Kasumi-1 (cell line): ENCODE measurements around the gene CORO2B.
"Not testable (repeated sequence)": the region's sequence is repeated elsewhere in the genome, so short reads cannot be mapped to it uniquely, and the experiment has no call there.

Experiments
- DNase-seq, 2 experiments: peaks; one replicate each; lab custom pipeline; 2025; lab: John Stamatoyannopoulos, UW

CORO2B gene

GRCh38 chr15:68730471-68730919, 151.7 kb downstream of the CORO2B start:
- DNase-seq = peak; percentile 69 to 75

- DNase-seq = no peak
Measured at GRCh38 chr15:68730976-68731897, 152.4 kb downstream of the CORO2B start.

DNA sequence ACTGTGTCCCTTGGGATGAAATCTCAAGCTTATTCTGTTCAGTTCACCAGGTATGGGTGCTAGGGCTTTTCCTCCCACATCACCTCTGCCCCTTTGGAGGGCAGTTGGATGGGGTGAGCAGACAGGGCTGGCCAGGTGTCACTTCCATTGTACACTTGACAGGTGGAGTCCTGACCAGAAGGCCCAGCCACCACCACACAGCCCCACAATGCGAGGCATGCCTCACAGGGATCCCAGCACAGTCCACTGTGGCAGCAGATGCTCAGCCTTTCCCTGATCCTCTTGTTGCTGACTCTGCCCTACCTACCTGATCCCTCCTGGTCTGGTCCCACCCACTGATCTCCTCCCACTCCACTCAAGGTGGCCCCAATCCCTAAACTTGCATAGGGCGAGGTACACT, 153.7 kb downstream of the CORO2B start:
- no peak for DNase-seq

DNA sequence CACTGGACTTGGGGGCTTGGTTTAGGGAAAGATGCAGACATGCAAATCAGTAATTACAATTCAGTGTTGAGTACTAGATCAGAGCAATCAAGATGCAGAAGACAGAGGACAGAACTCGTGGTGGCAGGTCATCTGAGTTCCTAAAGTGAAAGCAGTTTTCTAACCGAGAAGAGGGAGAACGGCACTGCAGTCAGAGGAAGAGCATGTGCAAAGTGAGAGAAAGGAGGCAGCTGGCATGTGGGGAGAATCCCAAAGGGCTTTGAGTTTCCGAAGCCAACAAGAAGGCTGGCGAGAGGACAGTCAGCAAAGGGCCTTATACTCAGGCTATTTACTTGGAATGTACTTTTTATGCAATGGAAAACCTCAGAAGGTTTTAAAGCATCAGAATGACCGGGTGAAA, 154.9 kb downstream of the CORO2B start:
- DNase-seq = no peak

GRCh38 chr15:68734352-68734751, 155.6 kb downstream of the CORO2B start:
- no peak for DNase-seq

- DNase-seq = no peak
Measured at GRCh38 chr15:68734881-68735280, 156.1 kb downstream of the CORO2B start.

DNA sequence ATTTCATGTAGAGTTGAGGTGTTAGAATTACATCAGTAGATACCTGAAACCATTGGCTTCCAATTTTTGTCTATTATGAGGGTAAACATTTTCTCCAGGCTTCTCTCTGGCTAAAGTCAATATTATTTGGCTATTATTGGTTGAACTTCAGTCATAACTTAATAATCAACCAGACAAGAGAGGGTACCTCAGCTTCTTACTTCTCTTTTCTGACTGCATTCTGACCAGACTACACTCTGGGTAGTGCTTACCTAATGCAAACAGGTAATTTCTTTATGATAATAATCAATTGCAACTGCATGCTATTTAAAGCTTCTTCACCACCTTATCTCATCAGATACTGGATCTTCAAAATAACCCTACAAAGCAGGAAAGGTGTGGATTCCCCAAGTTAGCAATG, 156.8 kb downstream of the CORO2B start:
- no peak for DNase-seq

GRCh38 chr15:68739390-68740080, 160.7 kb downstream of the CORO2B start:
- DNase-seq = no peak

DNA sequence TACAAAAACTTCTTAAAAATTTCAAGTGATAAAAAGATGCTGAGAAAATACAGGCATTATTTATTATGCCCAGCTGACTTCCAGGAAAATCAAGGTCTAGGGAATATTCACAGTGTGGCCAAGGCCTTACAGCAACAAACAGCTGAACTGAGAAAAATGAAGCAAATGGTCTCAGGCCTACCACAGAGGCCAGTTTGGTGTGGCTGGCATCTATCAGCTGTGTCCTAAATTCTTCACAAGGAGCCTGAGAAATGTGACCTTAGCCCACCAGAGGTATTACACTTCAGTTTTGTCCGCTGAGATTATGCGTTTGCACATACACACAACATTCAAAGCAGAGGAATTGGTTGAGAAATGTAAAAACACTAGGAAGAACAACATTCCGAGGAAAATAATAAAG, 164.5 kb downstream of the CORO2B start:
- no peak for DNase-seq

DNA sequence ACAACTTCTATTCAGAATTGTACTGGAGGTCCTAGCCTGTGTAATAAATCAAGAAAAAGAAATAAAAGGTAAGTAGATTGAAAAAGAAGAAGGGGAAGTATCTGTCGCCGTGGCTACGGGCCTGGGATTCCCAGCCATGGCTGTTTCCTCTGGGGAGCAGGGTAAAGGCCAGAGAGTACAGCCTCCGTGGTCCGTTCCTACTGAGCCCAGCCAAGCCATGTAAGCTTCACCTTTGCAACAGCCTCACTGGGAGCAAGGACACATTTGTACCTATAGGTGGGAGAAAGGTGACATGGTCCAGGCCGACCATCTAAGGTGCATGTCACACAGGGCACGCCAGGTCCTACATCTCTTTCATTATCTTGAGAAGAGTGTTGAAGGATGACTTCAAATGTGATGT, 170.6 kb downstream of the CORO2B start:
- DNase-seq = peak in 1 of 2 experiments; percentile 8

DNA sequence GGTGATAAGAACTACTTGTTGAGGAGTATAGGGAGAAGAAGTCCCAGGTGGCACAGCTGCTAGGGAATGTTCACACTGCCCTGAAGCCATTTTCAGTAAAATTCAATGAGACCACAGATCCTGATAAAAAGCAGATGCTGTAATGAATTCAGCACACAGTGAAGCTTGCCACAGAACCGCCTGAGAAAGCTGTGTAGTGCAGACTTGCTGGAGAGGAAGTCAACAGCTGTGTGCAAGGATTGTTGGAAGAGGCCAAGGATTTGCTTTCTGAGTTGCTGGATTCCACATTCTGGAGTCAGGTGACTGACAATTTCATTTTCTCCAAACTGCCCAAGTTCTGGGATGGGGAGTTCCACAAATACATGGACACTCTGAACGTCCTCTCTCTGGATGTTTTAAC, 171.0 kb downstream of the CORO2B start:
- DNase-seq = no peak

DNA sequence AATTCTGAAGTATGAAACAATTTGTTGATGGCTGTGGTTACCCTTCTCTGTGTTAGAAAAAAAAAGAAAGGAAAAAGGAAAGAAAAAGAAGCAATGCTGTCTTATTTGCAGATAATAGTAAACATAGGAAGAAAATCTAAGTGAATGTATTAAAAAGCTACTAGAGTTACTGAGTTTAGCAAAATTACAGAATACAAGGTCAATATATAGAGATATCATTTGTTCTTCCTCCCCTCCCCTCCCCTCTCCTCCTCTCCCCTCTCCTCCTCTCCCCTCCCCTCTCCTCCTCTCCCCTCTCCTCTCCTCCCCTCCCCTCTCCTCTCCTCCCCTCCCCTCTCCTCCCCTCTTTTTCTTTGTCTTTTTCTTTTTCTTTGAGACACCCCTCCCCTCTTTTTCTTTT, 172.8 kb downstream of the CORO2B start:
- DNase-seq = no peak

- no peak for DNase-seq
Measured at GRCh38 chr15:68755731-68756130, 176.9 kb downstream of the CORO2B start.

DNA sequence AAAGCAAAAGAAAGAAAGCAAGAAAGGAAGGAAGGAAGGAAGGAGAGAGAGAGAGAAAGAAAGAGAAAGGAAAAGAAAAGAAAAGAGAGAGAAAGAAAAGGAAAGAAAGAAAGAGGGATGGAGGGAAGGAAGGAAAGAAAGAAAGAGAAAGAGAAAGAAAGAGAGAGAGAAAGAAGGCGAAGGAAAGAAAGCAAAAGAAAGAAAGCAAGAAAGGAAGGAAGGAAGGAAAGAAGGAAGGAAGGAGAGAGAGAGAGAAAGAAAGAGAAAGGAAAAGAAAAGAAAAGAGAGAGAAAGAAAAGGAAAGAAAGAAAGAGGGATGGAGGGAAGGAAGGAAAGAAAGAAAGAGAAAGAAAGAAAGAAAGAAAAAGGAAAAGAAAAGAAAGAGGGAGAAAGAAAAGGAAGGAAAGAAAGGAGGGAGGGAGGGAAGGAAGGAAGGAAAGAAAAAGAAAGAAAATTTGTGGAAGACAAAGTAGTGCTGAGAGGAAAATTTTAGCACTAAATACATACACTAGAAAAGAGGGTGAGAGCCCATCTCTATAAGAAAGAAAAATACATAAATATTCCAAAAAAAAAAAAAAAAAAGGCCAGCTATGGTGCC, 181.3 kb downstream of the CORO2B start:
- not testable (repeated sequence) for DNase-seq

GRCh38 chr15:68763063-68763462, 184.3 kb downstream of the CORO2B start:
- no peak for DNase-seq

- no peak for DNase-seq
Measured at GRCh38 chr15:68764090-68764489, 185.3 kb downstream of the CORO2B start.

GRCh38 chr15:68765602-68766368, 187.0 kb downstream of the CORO2B start:
- DNase-seq = no peak

GRCh38 chr15:68767833-68768232, 189.0 kb downstream of the CORO2B start:
- DNase-seq = no peak

GRCh38 chr15:68768321-68768720, 189.5 kb downstream of the CORO2B start:
- DNase-seq = no peak

DNA sequence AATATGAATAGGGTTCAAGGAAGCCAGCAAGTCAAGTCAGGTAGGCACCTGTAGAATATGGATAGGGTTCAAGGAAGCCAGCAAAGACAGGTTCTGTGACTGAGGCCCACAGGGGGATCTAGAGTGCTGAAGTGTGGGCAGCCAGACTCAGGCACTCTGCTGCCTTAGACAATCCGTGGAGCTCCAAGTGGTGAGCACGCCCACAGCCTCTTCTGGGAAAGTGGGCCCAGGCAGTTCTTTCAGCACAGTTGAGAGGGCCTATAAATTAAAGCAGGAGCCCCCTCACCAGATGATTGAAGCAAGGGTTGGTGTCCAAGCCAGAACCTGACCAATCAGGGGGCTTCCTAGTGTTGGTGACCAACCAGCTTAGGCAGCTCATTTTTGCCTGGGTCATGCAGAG, 190.9 kb downstream of the CORO2B start:
- no peak for DNase-seq

DNA sequence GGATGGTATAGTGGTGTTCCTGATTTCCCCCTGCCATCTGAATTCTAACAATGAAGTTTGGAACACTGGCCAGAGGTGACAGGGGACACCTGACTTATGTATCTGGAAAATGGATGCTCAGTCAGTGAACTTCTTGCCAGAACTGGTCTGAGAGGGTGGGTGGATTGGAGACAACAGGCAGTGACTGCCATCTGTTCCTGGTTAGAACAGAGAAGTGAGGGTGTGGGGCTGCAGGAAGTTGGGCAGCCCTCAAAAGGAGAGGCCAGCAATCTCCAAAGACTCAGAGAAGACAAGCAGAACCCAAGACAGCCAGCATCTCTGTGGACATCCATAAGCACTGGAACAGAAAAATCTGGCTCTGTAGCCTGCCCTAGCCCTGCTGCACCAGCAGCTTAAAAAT, 191.4 kb downstream of the CORO2B start:
- no peak for DNase-seq

- DNase-seq = no peak
Measured at GRCh38 chr15:68773036-68773435, 194.2 kb downstream of the CORO2B start.
